ENCODE results near the gene INTS6. TPM values are rescaled to one million over a fixed set of nuclear protein-coding genes. Genes with fewer than 3 reads are reported as not detected.

Gene INTS6
- total RNA-seq, 1 experiment from 2014 or later = 26.6 TPM

DNA sequence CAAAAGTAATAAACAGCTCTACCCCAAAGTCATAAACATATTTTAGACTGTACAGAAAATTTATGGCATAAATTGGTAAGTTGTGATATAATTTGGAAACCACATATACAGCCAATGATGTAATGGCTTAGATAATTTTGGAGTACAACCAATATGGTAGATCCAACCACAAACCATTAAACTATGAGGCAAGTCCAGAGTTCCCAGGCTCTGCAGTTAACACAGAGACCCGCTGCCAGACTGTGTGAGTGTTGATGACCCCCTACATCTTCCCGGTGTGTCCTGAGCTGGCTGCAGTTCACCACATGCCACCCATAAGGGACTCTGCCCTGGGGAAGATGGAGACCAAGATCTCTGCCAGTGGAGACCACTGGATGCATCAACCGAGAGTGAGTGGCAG lies 123.2 kb downstream of the INTS6 start:
- Histone ChIP-seq H3K9ac (ENCODE audit: low read length) (no peak overlapping the region), H2AFZ (ENCODE audit: low read length) (no peak overlapping the region), H3K4me1 (ENCODE audit: insufficient read depth, low read length) (no peaks in the 10 kb centered on the region), H3K4me2 (ENCODE audit: low read length) (no peak overlapping the region), H3K9me3 (ENCODE audit: low read length) (no peaks in the 10 kb centered on the region), H3K27ac (ENCODE audit: low read length) (no peak overlapping the region), H3K4me3 (ENCODE audit: low read length) (no peak overlapping the region), H3K79me2 (ENCODE audit: low read length) (no peaks in the 10 kb centered on the region), H4K20me1 (ENCODE audit: low read length) (no peaks in the 10 kb centered on the region), H3F3A (ENCODE audit: low read length, unreplicated experiment) (no peaks in the 10 kb centered on the region), H3K36me3 (ENCODE audit: low read depth, low read length) (no peaks in the 10 kb centered on the region), H3K9me2 (replicated peaks; ENCODE audit: low read length) (no peaks in the 10 kb centered on the region), H3K27me3 (ENCODE audit: low read length) (no peaks in the 10 kb centered on the region)
- intact Hi-C loops (cut with micrococcal nuclease) = no loop called here
- BruUV-seq (replicated peaks) = no TSS peak
- POLR2A ChIA-PET (ENCODE audit: unreplicated experiment) = no interaction called here
- CTCF ChIA-PET = no interaction called here
- TF ChIP-seq EZH2phosphoT487 (IDR thresholded peaks at IDR 0.05; ENCODE audit: borderline replicate concordance, low read length) (no peak), CTCF (conservative IDR thresholded peaks at IDR 0.05; ENCODE audit: low read depth, low read length) (no peak), EZH2 (IDR thresholded peaks at IDR 0.05; ENCODE audit: low read length, unreplicated experiment) (no peak)
- DNase-seq = no peak
- ATAC-seq = no peak

DNA sequence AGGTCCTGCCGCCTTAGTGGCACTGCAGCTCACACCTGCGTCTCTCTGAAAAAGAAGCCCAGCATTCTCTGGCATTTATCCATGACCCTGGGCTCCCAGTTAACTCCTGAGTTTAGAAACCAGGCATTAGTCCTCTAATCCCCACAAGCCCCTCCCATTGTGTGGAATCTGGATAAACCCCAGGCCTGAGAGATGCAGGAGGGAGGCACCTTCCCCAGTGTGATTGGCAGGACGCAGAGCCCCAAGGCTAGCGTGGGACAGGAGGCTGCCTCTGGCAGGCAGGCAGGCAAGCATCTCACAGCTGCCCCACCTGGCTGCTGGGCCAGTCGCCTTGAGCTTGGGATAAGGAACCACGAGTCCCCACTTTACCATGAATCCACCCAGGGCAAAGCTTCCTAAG lies 124.3 kb downstream of the INTS6 start:
- no peaks in the 10 kb centered on the region for H3K4me1 ChIP-seq (ENCODE audit: insufficient read depth, low read length)
- BruUV-seq (replicated peaks) = no TSS peak
- DNase-seq (no peak), ATAC-seq (no peak)
- TF ChIP-seq EZH2phosphoT487 (IDR thresholded peaks at IDR 0.05; ENCODE audit: borderline replicate concordance, low read length) (no peak), EZH2 (IDR thresholded peaks at IDR 0.05; ENCODE audit: low read length, unreplicated experiment) (no peak), CTCF (conservative IDR thresholded peaks at IDR 0.05; ENCODE audit: low read depth, low read length) (no peak)
- intact Hi-C loops (cut with micrococcal nuclease) = no loop called here
- H3K36me3 ChIP-seq (ENCODE audit: low read depth, low read length) = no peaks in the 10 kb centered on the region
- H3K9ac ChIP-seq (ENCODE audit: low read length) = no peak overlapping the region
- ChIA-PET CTCF (no interaction called here), POLR2A (ENCODE audit: unreplicated experiment) (no interaction called here)
- H3K27ac ChIP-seq (ENCODE audit: low read length) = no peak overlapping the region
- no peaks in the 10 kb centered on the region for H4K20me1 ChIP-seq (ENCODE audit: low read length)
- no peaks in the 10 kb centered on the region for H3K79me2 ChIP-seq (ENCODE audit: low read length)
- H3K4me3 ChIP-seq (ENCODE audit: low read length) = no peak overlapping the region
- H3K4me2 ChIP-seq (ENCODE audit: low read length) = no peak overlapping the region
- no peaks in the 10 kb centered on the region for H3K27me3 ChIP-seq (ENCODE audit: low read length)
- H2AFZ ChIP-seq (ENCODE audit: low read length) = no peak overlapping the region
- H3K9me3 ChIP-seq (ENCODE audit: low read length) = no peaks in the 10 kb centered on the region
- no peaks in the 10 kb centered on the region for H3K9me2 ChIP-seq (replicated peaks; ENCODE audit: low read length)
- no peaks in the 10 kb centered on the region for H3F3A ChIP-seq (ENCODE audit: low read length, unreplicated experiment)

DNA sequence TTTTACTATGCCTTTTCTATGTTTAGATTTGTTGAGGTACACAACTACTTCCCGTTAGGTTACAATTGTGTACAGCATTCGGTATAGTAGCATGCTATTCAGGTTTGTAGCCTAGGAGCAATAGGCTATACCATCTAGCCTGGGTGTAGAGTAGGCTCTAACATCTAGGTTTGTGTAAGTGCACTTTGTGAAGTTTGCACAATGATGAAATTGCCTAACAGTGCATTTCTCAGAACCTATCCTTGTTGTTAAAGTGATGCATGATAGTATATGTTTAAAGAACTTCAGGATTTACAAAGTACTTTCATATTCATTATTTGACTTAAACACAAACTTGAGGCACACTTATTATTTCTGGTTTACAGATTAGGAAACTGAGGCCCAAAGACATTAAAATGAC lies 124.9 kb downstream of the INTS6 start:
- ATAC-seq = no peak

More for the DNA sequence above, 124.9 kb downstream of the INTS6 start:
- Histone ChIP-seq H3K4me2 (ENCODE audit: low read length) (no peak overlapping the region), H3K27me3 (ENCODE audit: low read length) (no peaks in the 10 kb centered on the region), H3K36me3 (ENCODE audit: low read depth, low read length) (no peaks in the 10 kb centered on the region), H2AFZ (ENCODE audit: low read length) (no peak overlapping the region), H3K9me3 (ENCODE audit: low read length) (no peaks in the 10 kb centered on the region), H3K4me3 (ENCODE audit: low read length) (no peak overlapping the region), H4K20me1 (ENCODE audit: low read length) (no peaks in the 10 kb centered on the region), H3K4me1 (ENCODE audit: insufficient read depth, low read length) (no peaks in the 10 kb centered on the region), H3K9ac (ENCODE audit: low read length) (no peak overlapping the region), H3K79me2 (ENCODE audit: low read length) (no peaks in the 10 kb centered on the region), H3K9me2 (replicated peaks; ENCODE audit: low read length) (no peaks in the 10 kb centered on the region), H3F3A (ENCODE audit: low read length, unreplicated experiment) (no peaks in the 10 kb centered on the region), H3K27ac (ENCODE audit: low read length) (no peak overlapping the region)
- TF ChIP-seq EZH2 (IDR thresholded peaks at IDR 0.05; ENCODE audit: low read length, unreplicated experiment) = no peak
- TF ChIP-seq CTCF (conservative IDR thresholded peaks at IDR 0.05; ENCODE audit: low read depth, low read length) = no peak
- no peak for TF ChIP-seq EZH2phosphoT487 (IDR thresholded peaks at IDR 0.05; ENCODE audit: borderline replicate concordance, low read length)
- no TSS peak for BruUV-seq (replicated peaks)
- intact Hi-C loops (cut with micrococcal nuclease) = no loop called here
- ChIA-PET POLR2A (ENCODE audit: unreplicated experiment) (no interaction called here), CTCF (interaction anchor here (0.7 kb wide), 1 partner anchor 77 kb away, joined by 4 read pairs; no protein-coding TSS in a partner anchor)
- DNase-seq = no peak

Measured in PC-3 (cell line).